HG02588 (cell line): Measurements from ENCODE around the gene PAN3.

Experiments
- ATAC-seq: cut with Tn5 transposase; IDR thresholded peaks from one replicate; pipeline ENCODE4 v1.9.1; 2021; ENCODE audit warnings: mild to moderate bottlenecking, moderate library complexity; ENCODE audit not compliant: unreplicated experiment

The PAN3 gene

DNA sequence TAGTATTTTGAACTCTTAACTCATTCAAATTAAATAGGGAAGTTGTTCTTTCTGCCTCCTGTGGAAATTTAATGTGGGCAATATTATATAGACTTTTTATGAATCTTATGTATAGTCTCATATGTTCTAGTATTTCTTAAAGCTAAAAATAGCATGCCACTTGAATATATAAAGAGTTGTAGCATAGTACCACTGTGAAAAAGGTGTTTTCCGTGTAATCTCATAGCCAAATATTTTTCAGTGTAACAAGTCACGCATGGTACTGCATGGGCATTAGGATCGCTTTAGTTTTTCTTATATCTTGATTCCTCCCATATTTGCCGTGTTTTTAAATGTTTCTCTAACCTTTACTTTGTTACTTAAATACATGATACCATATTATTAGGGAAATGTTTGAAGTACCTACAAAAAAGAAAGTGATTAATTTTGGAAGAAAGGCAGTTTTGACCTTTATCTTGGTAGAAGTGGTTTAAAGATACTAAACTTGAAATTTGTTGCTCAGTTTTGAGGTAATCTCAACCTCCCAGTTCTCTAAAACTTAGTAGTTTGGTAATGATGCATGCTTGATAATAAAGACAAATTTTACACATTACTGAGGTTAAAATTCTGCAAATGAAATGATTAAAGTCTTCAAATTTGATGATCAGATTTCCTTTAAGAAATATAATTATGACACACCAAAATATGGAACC, 81.2 kb downstream of the PAN3 start:
- ATAC-seq: no peak

- no peak for ATAC-seq
Observed at GRCh38 chr13:28220166-28220565, 81.8 kb downstream of the PAN3 start.

DNA sequence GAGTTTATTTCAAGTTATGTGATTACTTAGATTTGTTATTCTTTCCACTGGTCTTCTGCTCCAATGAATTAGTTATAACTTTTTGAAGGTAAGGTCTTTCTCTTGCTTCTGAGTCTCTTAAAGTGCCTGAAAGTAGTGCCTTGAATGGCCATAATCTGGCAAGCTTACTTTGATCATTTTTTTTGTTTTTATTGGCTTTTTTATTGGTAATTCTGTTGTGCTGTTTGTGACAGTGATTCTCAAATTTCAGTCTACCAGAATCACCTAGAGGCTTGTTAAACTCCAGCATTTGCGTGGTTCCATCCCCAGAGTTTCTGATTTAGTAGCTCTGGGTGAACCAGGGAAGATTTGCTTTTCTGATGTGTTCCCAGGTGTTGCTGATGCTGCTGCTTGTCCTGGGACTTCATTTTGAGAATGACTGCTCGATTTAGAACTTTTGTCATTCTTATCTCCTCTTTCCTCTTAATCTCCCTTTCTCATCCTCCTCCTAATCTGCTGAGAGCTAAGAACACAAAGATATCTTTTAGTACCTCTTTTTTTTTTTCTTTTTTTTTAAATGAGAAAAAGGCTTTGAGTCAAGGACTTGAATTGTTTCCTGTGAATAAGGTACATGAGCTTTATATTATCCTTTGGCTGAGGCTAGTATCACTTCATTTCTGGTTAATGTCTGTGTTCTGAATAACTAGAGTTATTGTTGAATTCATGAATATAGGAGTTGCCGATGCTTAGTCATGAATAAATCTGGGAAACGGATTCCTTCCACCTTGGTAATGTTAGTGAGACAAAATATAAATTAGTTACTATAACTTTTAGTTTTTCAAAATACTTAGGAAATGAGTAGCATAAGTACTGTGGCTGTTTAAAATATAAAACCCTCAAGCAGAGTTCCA, 91.4 kb downstream of the PAN3 start:
- ATAC-seq: no peak

DNA sequence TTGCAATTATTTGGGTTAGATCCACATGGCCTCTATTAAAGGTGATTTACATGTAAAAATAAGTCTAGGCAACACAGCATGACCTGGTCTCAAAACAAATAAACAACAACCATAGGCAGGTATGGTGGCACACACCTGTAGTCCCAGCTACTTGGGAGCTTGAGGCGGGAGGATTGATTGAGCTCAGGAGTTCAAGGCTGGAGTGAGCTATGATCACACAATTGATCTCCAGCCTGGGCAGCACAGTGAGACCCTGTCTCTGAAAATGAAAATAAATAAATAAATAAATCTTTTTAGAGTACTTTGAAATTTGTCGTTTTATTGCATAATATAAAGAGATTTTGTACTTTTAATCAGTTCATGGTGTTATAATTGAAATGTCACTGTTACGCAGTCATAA, 93.3 kb downstream of the PAN3 start:
- no peak for ATAC-seq

DNA sequence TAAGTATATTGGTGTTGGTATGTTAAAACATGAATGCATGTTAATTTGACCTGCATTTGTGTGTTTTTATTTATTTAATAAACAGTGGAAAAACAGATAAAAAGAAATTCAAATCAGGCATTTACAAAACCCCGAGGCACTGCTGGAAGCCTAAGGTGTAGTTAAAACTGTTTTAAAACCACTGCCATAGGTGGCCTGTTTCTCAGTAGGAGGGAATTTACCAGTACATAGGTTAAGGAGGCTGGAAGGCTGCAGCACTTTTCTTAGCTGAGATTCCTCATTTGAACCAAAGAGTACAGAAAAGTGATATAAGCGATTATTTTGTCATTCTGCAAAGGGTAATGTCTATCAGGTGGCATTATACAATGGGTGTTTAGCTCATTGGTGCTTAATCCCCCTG, 99.6 kb downstream of the PAN3 start:
- no peak for ATAC-seq

GRCh38 chr13:28239374-28239773, 101.0 kb downstream of the PAN3 start:
- ATAC-seq: no peak

GRCh38 chr13:28245465-28245864, 107.1 kb downstream of the PAN3 start:
- no peak for ATAC-seq

GRCh38 chr13:28246891-28247290, 108.5 kb downstream of the PAN3 start:
- no peak for ATAC-seq

DNA sequence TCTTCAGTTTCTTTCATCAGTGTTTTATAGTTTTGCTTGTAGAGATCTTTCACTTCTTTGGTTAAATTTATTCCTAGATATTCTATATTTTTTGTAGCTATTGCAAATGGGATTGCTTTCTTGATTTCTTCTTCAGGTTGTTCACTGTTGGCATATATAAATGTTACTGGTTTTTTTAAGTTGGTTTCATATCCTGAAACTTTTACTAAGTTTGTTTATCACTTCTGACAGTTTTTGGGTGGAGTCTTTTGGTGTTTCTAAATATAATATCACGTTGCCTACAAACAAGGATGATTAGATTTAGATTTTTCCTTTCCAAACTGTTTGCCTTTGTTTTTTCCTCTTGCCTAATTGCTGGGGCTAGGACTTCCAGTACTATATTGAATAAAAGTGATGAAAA, 109.7 kb downstream of the PAN3 start:
- ATAC-seq: no peak

DNA sequence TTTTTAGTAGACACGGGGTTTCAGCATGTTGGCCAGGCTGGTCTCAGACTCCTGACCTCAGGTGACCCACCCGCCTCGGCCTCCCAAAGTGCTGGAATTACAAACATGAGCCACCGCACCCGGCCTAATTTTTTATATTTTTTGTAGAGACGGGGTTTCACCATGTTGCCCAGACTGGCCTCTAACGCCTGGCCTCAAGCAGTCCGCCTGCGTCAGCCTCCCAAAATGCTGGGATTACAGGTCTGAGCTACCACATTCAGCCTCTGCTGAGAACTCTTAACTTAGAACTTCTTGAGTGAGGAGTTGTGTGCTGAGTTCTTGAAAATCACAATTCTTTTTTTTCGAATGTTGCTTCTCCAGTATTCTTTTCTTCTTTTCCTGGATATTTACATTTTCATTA, 112.2 kb downstream of the PAN3 start:
- no peak for ATAC-seq

DNA sequence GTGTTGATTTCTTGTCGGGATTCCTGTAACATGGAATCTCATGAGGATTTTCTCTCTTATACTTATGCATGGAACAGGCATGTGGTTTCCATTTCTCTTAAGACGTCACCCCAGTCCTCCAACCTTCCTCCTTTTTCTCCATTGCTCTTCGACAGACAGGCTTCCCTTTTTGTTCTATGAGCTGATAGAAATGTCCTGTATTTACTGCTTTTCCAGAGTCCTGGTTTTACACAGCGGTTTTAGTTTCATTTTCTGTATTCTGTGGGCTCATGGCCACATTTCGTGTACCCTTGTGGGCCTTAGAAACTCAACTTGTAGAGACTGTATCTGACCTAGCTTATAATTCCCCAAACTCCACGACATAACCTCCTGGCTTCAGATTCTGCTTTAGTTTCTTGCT, 113.1 kb downstream of the PAN3 start:
- no peak for ATAC-seq

DNA sequence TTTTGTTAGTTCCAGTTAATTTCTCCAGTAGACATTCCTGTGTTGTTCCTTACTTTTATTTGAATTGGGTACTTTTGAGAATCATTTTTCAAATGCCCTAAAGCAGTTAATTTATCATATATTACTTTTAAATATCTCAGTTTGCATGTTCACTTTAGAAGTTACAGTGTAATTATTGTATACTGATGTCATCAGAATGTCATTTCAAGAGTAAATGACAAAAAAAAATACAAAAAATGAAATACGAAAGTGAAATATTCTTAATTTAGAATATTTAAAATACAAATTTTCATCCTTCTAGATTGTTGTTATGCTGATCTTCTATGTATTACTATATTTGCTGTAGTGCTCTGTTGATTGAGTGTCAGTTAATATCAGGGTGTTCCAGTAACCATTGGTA, 114.2 kb downstream of the PAN3 start:
- ATAC-seq: no peak

DNA sequence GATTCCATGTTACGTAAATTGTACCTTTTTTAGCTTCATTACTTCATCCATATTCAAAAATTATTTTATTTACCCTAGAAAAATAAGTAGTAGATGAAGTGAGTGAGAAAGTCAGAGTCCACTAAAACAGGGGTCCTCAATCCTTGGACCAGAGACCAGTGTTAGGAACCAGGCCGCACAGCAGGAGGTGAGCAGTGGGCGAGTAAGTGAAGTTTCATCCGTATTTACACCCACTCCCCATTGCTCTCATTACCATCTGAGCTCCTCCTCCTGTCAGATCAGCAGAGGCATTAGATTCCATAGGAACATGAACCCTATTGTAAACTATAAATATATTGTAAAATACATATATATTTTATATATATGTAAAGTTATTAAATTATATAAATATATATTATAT, 119.0 kb downstream of the PAN3 start:
- no peak for ATAC-seq

- no peak for ATAC-seq
Observed at GRCh38 chr13:28258417-28258816, 120.1 kb downstream of the PAN3 start.

DNA sequence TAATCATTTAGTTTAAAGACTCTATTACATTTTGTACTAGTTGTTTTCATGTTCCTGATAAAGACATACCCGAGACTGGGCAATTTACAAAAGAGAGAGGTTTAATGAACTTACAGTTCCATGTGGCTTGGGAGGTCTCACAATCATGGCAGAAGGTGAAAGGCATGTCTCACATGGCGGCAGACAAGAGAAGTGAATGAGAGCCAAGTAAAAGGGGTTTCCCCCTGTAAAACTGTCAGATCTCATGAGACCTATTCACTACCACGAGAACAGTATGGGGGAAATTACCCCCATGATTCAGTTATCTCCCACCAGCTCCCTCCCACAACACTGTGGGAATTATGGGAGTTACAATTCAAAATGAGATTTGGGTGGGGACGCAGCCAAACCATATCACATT, 129.2 kb downstream of the PAN3 start:
- ATAC-seq: no peak

GRCh38 chr13:28268800-28269223, 130.5 kb downstream of the PAN3 start:
- peak; percentile 99 for ATAC-seq

- no peak for ATAC-seq
Observed at GRCh38 chr13:28271056-28271840, 132.9 kb downstream of the PAN3 start.

DNA sequence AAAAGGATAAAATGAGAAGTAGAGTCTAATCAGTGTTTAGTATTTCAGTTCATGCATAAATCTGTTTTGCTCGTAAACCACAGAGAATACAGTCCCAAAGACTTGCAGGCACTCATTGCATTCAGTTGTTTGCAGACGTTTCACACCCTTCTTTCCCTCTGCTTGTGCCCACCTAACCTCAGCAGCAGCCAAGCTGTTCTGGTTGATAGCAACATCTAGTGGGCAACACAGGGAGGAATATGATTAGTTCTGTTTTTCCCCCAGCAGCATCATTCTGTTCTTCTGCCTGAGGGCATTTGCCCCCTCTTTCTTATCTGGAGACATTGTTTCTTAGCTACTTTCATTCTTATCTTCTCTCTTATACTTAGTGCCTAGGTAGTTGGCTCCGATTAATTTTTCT, 135.6 kb downstream of the PAN3 start:
- no peak for ATAC-seq

DNA sequence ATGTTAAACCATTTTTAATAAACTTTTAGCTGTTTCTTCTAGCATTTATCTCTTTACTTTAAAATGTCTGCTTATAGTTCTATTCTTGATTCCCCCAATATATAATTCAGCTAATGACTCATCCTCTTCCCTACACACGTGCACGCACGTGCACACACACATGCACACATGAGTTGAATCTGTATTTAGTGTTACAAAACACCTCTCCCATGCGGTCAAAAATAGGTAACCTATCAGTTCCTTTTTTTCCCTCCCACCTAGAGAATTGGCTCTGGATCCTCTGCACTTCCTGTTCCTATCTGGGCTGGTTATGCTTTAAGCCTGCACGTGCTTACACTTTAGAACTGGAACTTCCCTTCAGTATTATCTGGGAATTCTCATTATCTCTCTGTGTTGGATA, 144.1 kb downstream of the PAN3 start:
- no peak for ATAC-seq

GRCh38 chr13:28283600-28283999, 145.3 kb downstream of the PAN3 start:
- no peak for ATAC-seq

DNA sequence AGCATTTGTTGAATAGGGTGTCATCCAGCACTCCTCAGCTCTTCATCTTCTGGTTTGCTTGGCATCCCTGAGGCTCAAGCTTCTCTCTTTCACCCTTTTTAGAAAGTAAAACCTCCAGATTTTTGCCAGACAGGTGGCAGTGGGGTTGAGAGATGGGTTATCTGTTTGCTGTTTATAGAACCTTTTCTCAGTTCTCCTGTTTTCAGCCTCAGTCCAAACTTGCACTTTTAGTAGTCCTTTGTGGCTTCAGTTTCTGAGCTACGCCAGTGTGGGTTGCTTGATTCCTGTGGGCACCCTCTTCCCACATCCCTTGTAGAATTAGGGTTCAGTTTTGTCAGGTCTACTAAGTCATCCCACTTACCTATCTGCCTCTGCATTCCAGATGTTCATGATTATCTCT, 147.9 kb downstream of the PAN3 start:
- ATAC-seq: no peak

DNA sequence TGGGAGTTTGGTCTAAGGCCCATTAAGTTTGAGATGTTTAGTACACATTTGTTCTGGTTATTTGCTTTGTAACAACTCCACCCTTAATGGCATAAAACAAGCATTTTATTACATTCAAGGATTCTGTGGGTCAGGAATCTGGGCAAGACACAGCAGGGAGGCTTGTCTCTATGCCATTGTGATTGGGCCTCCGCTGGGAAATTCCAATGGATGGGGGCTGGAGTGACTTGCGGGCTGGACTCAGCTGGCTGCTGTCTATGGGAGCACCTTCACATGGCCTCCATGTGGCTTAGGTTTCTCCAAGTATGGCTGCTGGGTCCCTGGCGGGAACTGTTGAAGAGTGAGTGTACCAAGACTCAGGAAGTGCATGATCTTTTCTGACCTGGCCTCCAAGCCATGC, 159.0 kb downstream of the PAN3 start:
- no peak for ATAC-seq
